Ishikawa (cell line): ENCODE data around the gene EMX1.

ENCODE experiments used
- CEBPB ChIP-seq: IDR thresholded peaks from 2 replicates; pipeline ENCODE4 v1.6.1; 2012
- CREB1 ChIP-seq: IDR thresholded peaks from 2 replicates; pipeline ENCODE4 v1.6.1; 2012; ENCODE audit warnings: low read depth
- EGR1 ChIP-seq: IDR thresholded peaks from 2 replicates; pipeline ENCODE4 v1.6.1; 2012
- EP300 ChIP-seq: IDR thresholded peaks from 2 replicates; pipeline ENCODE4 v1.6.1; 2012; ENCODE audit warnings: borderline replicate concordance
- FOXM1 ChIP-seq: IDR thresholded peaks from 2 replicates; pipeline ENCODE4 v1.6.1; 2012; ENCODE audit warnings: low read depth, borderline replicate concordance
- MAX ChIP-seq: IDR thresholded peaks from 2 replicates; pipeline ENCODE4 v1.6.1; 2012
- NFIC ChIP-seq: IDR thresholded peaks from 2 replicates; pipeline ENCODE4 v1.6.1; 2012
- RAD21 ChIP-seq: IDR thresholded peaks from 2 replicates; pipeline ENCODE4 v1.6.1; 2012; ENCODE audit warnings: low read depth
- REST ChIP-seq: IDR thresholded peaks from 2 replicates; pipeline ENCODE4 v1.6.1; 2012; ENCODE audit warnings: low read depth, mild to moderate bottlenecking
- TAF1 ChIP-seq: IDR thresholded peaks from 2 replicates; pipeline ENCODE4 v1.6.1; 2012; ENCODE audit warnings: low read depth, mild to moderate bottlenecking
- TEAD4 ChIP-seq: IDR thresholded peaks from 2 replicates; pipeline ENCODE4 v1.6.1; 2012
- USF1 ChIP-seq: IDR thresholded peaks from 2 replicates; pipeline ENCODE4 v1.6.1; 2012
- YY1 ChIP-seq: IDR thresholded peaks from 2 replicates; pipeline ENCODE4 v1.6.1; 2012; ENCODE audit warnings: low read depth
- ZBTB7A ChIP-seq: IDR thresholded peaks from 2 replicates; pipeline ENCODE4 v1.6.1; 2012; ENCODE audit warnings: low read depth

GRCh38 chr2:72932045-72932740 lies 14.9 kb downstream of the EMX1 start:
- TF ChIP-seq EP300, result no peak
- no peak for TF ChIP-seq TAF1
- TF ChIP-seq USF1, result no peak
- no peak for TF ChIP-seq YY1
- TF ChIP-seq RAD21, result no peak
- no peak for TF ChIP-seq MAX
- no peak for TF ChIP-seq TEAD4
- TF ChIP-seq FOXM1, result no peak
- no peak for TF ChIP-seq ZBTB7A
- TF ChIP-seq NFIC, result no peak
- no peak for TF ChIP-seq EGR1
- no peak for TF ChIP-seq CEBPB
- no peak for TF ChIP-seq CREB1
- TF ChIP-seq REST, result no peak
